Thyroid gland (tissue), 4 donors: Measurements from ENCODE around the gene CAPN13. TPM values are rescaled to one million over a fixed set of nuclear protein-coding genes. Genes with fewer than 3 reads are reported as not detected.

Experiments
- DNase-seq, 2 donors: peaks; one replicate each; pipeline ENCODE4 v3.0.0-alpha.2; 2019
- H3K27ac ChIP-seq, 3 donors: fragments of 200-600 bp; sonication (generic); 1 replicate in 2 of 3; 2 replicates in 1 of 3; pipeline ENCODE4 v1.5.1; 2016 to 2019; ENCODE audit warnings: mild to moderate bottlenecking in 1 of 3, moderate library complexity in 1 of 3
- H3K27me3 ChIP-seq: fragments of 200-600 bp; sonication (generic); one replicate; pipeline ENCODE4 v1.5.1; 2019
- H3K36me3 ChIP-seq, 2 donors: fragments of 200-600 bp; sonication (generic); one replicate each; pipeline ENCODE4 v1.5.1; 2016 to 2019
- H3K4me1 ChIP-seq, 2 donors: fragments of 200-600 bp; sonication (generic); one replicate each; pipeline ENCODE4 v1.5.1; 2017 to 2019
- H3K4me3 ChIP-seq, 3 donors: fragments of 200-600 bp; sonication (generic); replicated peaks in 1 of 3; 1 replicate in 2 of 3; 2 replicates in 1 of 3; pipeline ENCODE4 v1.5.1; 2016; ENCODE audit warnings: mild to moderate bottlenecking in 1 of 3
- H3K9me3 ChIP-seq: fragments of 200-600 bp; sonication (generic); one replicate; pipeline ENCODE4 v1.5.1; 2017
- CTCF ChIP-seq, 6 experiments: fragments of 200-600 bp in 3 of 6; fragments of 450-650 bp in 3 of 6; sonication (generic) in 3 of 6; IDR thresholded peaks; one replicate each; pipeline ENCODE4 v1.5.1; 2016 to 2019; ENCODE audit warnings: antibody characterized with exemption in 6 of 6, mild to moderate bottlenecking in 2 of 6, inconsistent platforms in 1 of 6, moderate library complexity in 1 of 6
- POLR2A ChIP-seq, 2 donors: fragments of 450-650 bp; IDR thresholded peaks; one replicate each; pipeline ENCODE4 v1.6.1; 2017; ENCODE audit warnings: antibody characterized with exemption in 2 of 2, mild to moderate bottlenecking in 2 of 2, moderate library complexity in 1 of 2
- WGBS, 2 donors: methylation state at CpG; one replicate each; pipeline ENCODE4 v1.1.5; 2017; 5-methylcytosine and 5-hydroxymethylcytosine counted together
- intact Hi-C: fragments of 100-400 bp; cut with DNase I; formaldehyde crosslinking; loops from one replicate; pipeline ENCODE4 v1.15.1; 2023
- total RNA-seq, 4 donors: library from RNA; depleted of rRNA; stranded (reverse); fragments of >200 nt; gene quantifications; one replicate each; pipeline ENCODE4 v1.2.3, GENCODE V29; 2016

The CAPN13 gene
- total RNA-seq, 4 donors from 2014 or later: 3.0 TPM; not detected in 3

DNA sequence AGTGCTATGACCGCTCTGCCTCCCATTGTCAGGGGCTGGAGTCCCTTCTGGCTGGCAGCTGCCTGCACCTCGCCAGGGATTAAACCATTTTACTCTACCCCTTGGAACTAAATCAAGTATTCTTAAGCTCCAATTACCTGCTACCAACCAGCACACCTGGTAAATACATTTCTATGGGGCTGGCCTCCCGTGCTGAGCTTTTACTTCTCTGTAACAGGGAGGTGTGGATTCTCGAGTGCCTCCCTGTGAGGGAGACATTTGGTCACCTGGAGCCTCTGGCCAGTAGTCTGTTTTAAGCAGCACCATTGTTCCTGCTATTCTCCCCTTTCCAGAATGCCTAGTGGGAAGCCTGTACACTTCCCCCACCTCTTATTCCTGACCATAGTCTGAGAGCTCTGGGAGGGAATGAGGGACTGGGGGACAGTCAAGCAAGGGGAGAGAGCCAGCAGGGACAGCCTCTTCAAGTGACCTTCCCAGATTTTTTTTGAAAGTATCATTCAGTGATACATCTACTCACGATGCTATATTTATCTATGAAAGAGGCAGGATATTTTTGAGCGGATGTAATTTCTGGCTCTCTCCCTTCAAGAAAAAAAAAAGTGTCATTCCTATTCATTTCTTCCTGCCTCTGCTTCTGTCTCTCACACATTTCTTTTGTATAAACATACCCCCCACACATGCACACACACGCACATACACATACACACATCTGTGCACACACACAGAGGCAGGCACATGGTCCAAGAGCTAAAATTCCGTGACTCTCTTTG lies 112.8 kb downstream of the CAPN13 start:
- Histone ChIP-seq H3K36me3 (no peaks in the 10 kb centered on the region), H3K4me1 (no peaks in the 10 kb centered on the region), H3K4me3 (no peak overlapping the region), H3K27me3 (no peaks in the 10 kb centered on the region), H3K9me3 (no peaks in the 10 kb centered on the region), H3K27ac (no peak overlapping the region)
- no peak for DNase-seq
- intact Hi-C loops: no loop called here
- TF ChIP-seq POLR2A (IDR thresholded peaks at IDR 0.05) (no peak), CTCF (IDR thresholded peaks at IDR 0.05) (no peak)
- 62 to 71% methylated on average over 8 of the region's 8 CpGs for WGBS, 2 donors

GRCh38 chr2:30693821-30694281 lies 113.4 kb downstream of the CAPN13 start:
- Histone ChIP-seq H3K9me3 (no peaks in the 10 kb centered on the region), H3K36me3 (no peaks in the 10 kb centered on the region), H3K4me3 (no peak overlapping the region), H3K4me1 (no peaks in the 10 kb centered on the region), H3K27ac (no peak overlapping the region), H3K27me3 (no peaks in the 10 kb centered on the region)
- WGBS, 2 donors: 78 to 80% methylated on average over 3 to 4 of the region's 4 CpGs
- TF ChIP-seq POLR2A (IDR thresholded peaks at IDR 0.05): no peak
- intact Hi-C loops: no loop called here
- DNase-seq: no peak

DNA sequence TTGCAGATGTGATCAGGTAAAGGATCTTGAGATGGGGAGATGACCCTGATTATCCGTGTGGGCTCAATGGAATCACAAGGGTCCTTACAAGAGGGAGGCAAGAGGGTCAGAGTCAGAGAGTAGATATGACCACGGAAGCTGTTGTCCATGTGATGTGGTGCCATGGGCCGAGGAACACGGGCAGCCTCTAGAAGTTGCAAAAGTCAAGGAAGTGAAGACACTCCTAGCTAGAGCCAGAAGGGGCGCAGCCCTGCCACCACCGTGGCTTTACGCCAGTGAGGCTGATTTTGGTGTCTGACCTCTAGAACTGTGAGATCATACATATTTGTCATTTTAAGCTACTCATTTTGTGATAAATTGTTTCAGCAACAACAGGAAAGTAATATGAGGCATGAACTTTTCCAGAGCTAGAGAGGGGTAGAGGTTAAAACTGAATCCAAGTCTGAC lies 114.4 kb downstream of the CAPN13 start:
- H3K36me3 ChIP-seq: no peaks in the 10 kb centered on the region
- no peak overlapping the region for H3K27ac ChIP-seq
- no peak for TF ChIP-seq CTCF (IDR thresholded peaks at IDR 0.05)
- no peak for TF ChIP-seq POLR2A (IDR thresholded peaks at IDR 0.05)
- no peak for DNase-seq
- WGBS, 2 donors: 88 to 92% methylated on average over 7 of the region's 7 CpGs
- H3K4me1 ChIP-seq: no peaks in the 10 kb centered on the region
- no peaks in the 10 kb centered on the region for H3K9me3 ChIP-seq
- no peak overlapping the region for H3K4me3 ChIP-seq
- no peaks in the 10 kb centered on the region for H3K27me3 ChIP-seq
- intact Hi-C loops: no loop called here

GRCh38 chr2:30691948-30692828 lies 115.1 kb downstream of the CAPN13 start:
- TF ChIP-seq POLR2A (IDR thresholded peaks at IDR 0.05) (no peak), CTCF (IDR thresholded peaks at IDR 0.05) (no peak)
- Histone ChIP-seq H3K27ac (no peak overlapping the region), H3K27me3 (no peaks in the 10 kb centered on the region), H3K4me3 (no peak overlapping the region), H3K36me3 (no peaks in the 10 kb centered on the region), H3K9me3 (no peaks in the 10 kb centered on the region), H3K4me1 (no peaks in the 10 kb centered on the region)
- intact Hi-C loops: no loop called here
- 88 to 90% methylated on average over 14 to 16 of the region's 16 CpGs for WGBS, 2 donors
- no peak for DNase-seq

DNA sequence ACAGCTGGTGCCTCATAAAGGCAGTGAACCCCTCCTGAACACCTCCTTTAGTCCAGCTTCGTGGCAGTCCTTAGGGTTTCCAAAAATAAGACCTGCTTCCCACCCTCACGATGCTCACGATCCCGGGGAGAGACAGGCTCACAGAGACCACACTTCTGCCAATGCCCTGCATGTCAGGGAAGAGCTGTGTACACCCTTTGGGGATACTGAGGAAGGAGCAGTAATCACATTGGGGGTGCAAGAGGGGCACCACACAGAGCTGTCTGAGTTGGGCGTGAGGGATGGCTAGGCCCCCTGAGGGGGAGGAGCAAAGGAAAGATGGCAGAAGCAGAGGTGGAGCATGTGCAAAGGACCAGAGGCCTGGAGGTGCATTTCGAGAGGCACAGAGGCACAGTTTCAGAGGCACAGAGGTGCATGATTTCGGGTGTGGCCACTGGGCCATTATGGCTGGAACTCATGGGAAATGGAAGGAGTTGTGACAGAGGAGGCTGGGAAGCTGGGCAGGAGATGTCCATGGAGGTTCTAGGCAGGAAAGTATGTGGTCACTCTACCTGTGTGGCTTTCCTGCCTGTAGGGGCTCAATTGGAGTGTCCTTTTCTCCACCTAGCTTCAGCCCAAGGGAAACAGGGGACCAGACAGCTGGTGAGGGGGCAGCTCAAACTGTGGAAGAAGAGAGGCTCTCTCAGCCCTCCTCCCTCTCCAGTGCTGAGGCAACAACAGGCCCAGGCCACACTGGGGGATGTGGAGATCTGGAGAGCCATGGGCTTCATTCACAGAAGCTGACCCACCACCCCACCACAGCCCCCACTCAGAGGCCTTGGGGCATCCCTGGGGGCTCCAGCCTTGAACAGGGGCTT lies 115.9 kb downstream of the CAPN13 start:
- Histone ChIP-seq H3K9me3 (no peaks in the 10 kb centered on the region), H3K27ac (no peak overlapping the region), H3K27me3 (no peaks in the 10 kb centered on the region), H3K36me3 (no peaks in the 10 kb centered on the region), H3K4me3 (no peak overlapping the region), H3K4me1 (peaks cover 6 to 8% of the 10 kb centered on the region in 2 donors)
- no peak for TF ChIP-seq POLR2A (IDR thresholded peaks at IDR 0.05)
- no peak for TF ChIP-seq CTCF (IDR thresholded peaks at IDR 0.05)
- 92 to 93% methylated on average over 7 of the region's 7 CpGs for WGBS, 2 donors
- no peak for DNase-seq
- intact Hi-C loops: no loop called here
